ENCODE data around the gene HSD3B2.
"Not testable (repeated sequence)": the region's sequence is repeated elsewhere in the genome, so short reads cannot be mapped to it uniquely, and the experiment has no call there.

Gene HSD3B2

GRCh38 chr1:119414950-119415349 is at the start of gene HSD3B2:
Gene HSD3B2, plus strand, starts transcription at chr1:119415150. Its CDS starts 270 bp downstream, at chr1:119415420.
- no peak for DNase-seq

- DNase-seq, result no peak
Measured at GRCh38 chr1:119366424-119366823, 48.5 kb upstream of the HSD3B2 start.

- DNase-seq, result no peak
Measured at GRCh38 chr1:119367432-119368124, 47.4 kb upstream of the HSD3B2 start.

- DNase-seq, result no peak
Measured at GRCh38 chr1:119368554-119368953, 46.4 kb upstream of the HSD3B2 start, which contains the start of gene HAO2. Gene HAO2, plus strand, starts transcription at chr1:119368785. Its CDS starts 12,301 bp downstream, at chr1:119381086.

GRCh38 chr1:119370748-119371147 is 44.2 kb upstream of the HSD3B2 start:
- DNase-seq, result no peak

- no peak for DNase-seq
Measured at GRCh38 chr1:119371815-119372214, 43.1 kb upstream of the HSD3B2 start.

GRCh38 chr1:119372503-119373086 is 42.4 kb upstream of the HSD3B2 start:
- no peak for DNase-seq

- DNase-seq, result no peak
Measured at GRCh38 chr1:119373465-119373864, 41.5 kb upstream of the HSD3B2 start.

- DNase-seq, result no peak
Measured at GRCh38 chr1:119374208-119374874, 40.6 kb upstream of the HSD3B2 start.

GRCh38 chr1:119375366-119375765 is 39.6 kb upstream of the HSD3B2 start:
- DNase-seq, result no peak

GRCh38 chr1:119376594-119376993 is 38.4 kb upstream of the HSD3B2 start:
- no peak for DNase-seq

- DNase-seq, result not testable (repeated sequence)
Measured at GRCh38 chr1:119377594-119377993, 37.4 kb upstream of the HSD3B2 start.

- DNase-seq, result no peak
Measured at GRCh38 chr1:119379117-119379516, 35.8 kb upstream of the HSD3B2 start.

GRCh38 chr1:119380304-119380703 is 34.6 kb upstream of the HSD3B2 start:
- no peak for DNase-seq

- no peak for DNase-seq
Measured at GRCh38 chr1:119380983-119381662, 33.8 kb upstream of the HSD3B2 start.

- no peak for DNase-seq
Measured at GRCh38 chr1:119384591-119384990, 30.4 kb upstream of the HSD3B2 start.

GRCh38 chr1:119385650-119386049 is 29.3 kb upstream of the HSD3B2 start:
- DNase-seq, result no peak

GRCh38 chr1:119387858-119388257 is 27.1 kb upstream of the HSD3B2 start:
- no peak for DNase-seq

- no peak for DNase-seq
Measured at GRCh38 chr1:119388450-119388849, 26.5 kb upstream of the HSD3B2 start.

- DNase-seq, result no peak
Measured at GRCh38 chr1:119390526-119390925, 24.4 kb upstream of the HSD3B2 start.

GRCh38 chr1:119391749-119392148 is 23.2 kb upstream of the HSD3B2 start:
- no peak for DNase-seq

- no peak for DNase-seq
Measured at GRCh38 chr1:119394085-119394484, 20.9 kb upstream of the HSD3B2 start.

- no peak for DNase-seq
Measured at GRCh38 chr1:119396982-119397381, 18.0 kb upstream of the HSD3B2 start.

GRCh38 chr1:119397986-119398385 is 17.0 kb upstream of the HSD3B2 start:
- DNase-seq, result no peak

Data from CD4-positive, alpha-beta T cell treated with Interleukin-1 beta for 1 hour (primary cell).